ENCODE data around the gene PCDHGC5.

Gene PCDHGC5

GRCh38 chr5:141488591-141489561, at the start of gene PCDHGC5:
PCDHGC5 (plus strand) TSS chr5:141489081; CDS start chr5:141489241, 160 bp downstream.
- no peak for FAIRE-seq

GRCh38 chr5:141439411-141440141, 49.3 kb upstream of the PCDHGC5 start:
- no peak for FAIRE-seq

GRCh38 chr5:141440341-141440740, 48.5 kb upstream of the PCDHGC5 start:
- no peak for FAIRE-seq

- FAIRE-seq: no peak
Measured at GRCh38 chr5:141441571-141442170, 47.2 kb upstream of the PCDHGC5 start.

GRCh38 chr5:141465351-141465750, 23.5 kb upstream of the PCDHGC5 start:
- FAIRE-seq: no peak

GRCh38 chr5:141475625-141476131, 13.2 kb upstream of the PCDHGC5 start, which contains the start of gene PCDHGC3:
PCDHGC3 (plus strand) TSS chr5:141475966; CDS start chr5:141476117, 151 bp downstream.
- FAIRE-seq: no peak

- FAIRE-seq: no peak
Measured at GRCh38 chr5:141476132-141476911, 12.6 kb upstream of the PCDHGC5 start.

- FAIRE-seq: no peak
Measured at GRCh38 chr5:141477044-141477575, 11.8 kb upstream of the PCDHGC5 start.

- FAIRE-seq: no peak
Measured at GRCh38 chr5:141477815-141478214, 11.1 kb upstream of the PCDHGC5 start.

- FAIRE-seq: no peak
Measured at GRCh38 chr5:141478321-141478945, 10.4 kb upstream of the PCDHGC5 start.

- no peak for FAIRE-seq
Measured at GRCh38 chr5:141479776-141480175, 9.1 kb upstream of the PCDHGC5 start.

GRCh38 chr5:141483902-141484301, 5.0 kb upstream of the PCDHGC5 start:
- no peak for FAIRE-seq

- no peak for FAIRE-seq
Measured at GRCh38 chr5:141484310-141484640, 4.6 kb upstream of the PCDHGC5 start.

GRCh38 chr5:141484641-141485311, 4.1 kb upstream of the PCDHGC5 start, which contains the start of gene PCDHGC4:
PCDHGC4 (plus strand) TSS chr5:141485030; CDS start chr5:141485174, 144 bp downstream.
- no peak for FAIRE-seq

- FAIRE-seq: no peak
Measured at GRCh38 chr5:141485321-141486055, 3.4 kb upstream of the PCDHGC5 start.

- no peak for FAIRE-seq
Measured at GRCh38 chr5:141486091-141486490, 2.8 kb upstream of the PCDHGC5 start.

GRCh38 chr5:141487131-141487530, 1.8 kb upstream of the PCDHGC5 start:
- FAIRE-seq: no peak

- no peak for FAIRE-seq
Measured at GRCh38 chr5:141489841-141490240, 960 bp downstream of the PCDHGC5 start.

- FAIRE-seq: no peak
Measured at GRCh38 chr5:141490271-141490670, 1.4 kb downstream of the PCDHGC5 start.

GRCh38 chr5:141490771-141491170, 1.9 kb downstream of the PCDHGC5 start:
- FAIRE-seq: no peak
